ENCODE results near the gene ZNF761. TPM values are rescaled to one million over a fixed set of nuclear protein-coding genes. Genes with fewer than 3 reads are reported as not detected.
"Not testable (repeated sequence)": the region's sequence is repeated elsewhere in the genome, so short reads cannot be mapped to it uniquely, and the experiment has no call there.

The ZNF761 gene
- total RNA-seq, 1 experiment from 2014 or later: 15.8 TPM

- ChIA-PET CTCF (no interaction called here), POLR2A (ENCODE audit: unreplicated experiment) (no interaction called here)
- BruUV-seq (replicated peaks): no TSS peak
- TF ChIP-seq CTCF (conservative IDR thresholded peaks at IDR 0.05; ENCODE audit: low read depth, low read length) (no peak), EZH2 (IDR thresholded peaks at IDR 0.05; ENCODE audit: low read length, unreplicated experiment) (no peak), EZH2phosphoT487 (IDR thresholded peaks at IDR 0.05; ENCODE audit: borderline replicate concordance, low read length) (no peak)
- Histone ChIP-seq H3K4me3 (ENCODE audit: low read length) (peak overlapping the region; percentile 87), H3K4me2 (ENCODE audit: low read length) (peak overlapping the region; percentile 95), H3K4me1 (ENCODE audit: insufficient read depth, low read length) (peaks cover 7% of the 10 kb centered on the region; the same call in 1 of the 2 replicates), H3K9ac (ENCODE audit: low read length) (no peak overlapping the region), H3K27me3 (ENCODE audit: low read length) (no peaks in the 10 kb centered on the region), H3K79me2 (ENCODE audit: low read length) (peaks cover 16% of the 10 kb centered on the region; the same call in 1 of the 2 replicates), H3K36me3 (ENCODE audit: low read depth, low read length) (peaks cover 28% of the 10 kb centered on the region), H4K20me1 (ENCODE audit: low read length) (no peaks in the 10 kb centered on the region), H2AFZ (ENCODE audit: low read length) (no peak overlapping the region), H3K9me3 (ENCODE audit: low read length) (peaks cover 7% of the 10 kb centered on the region; the same call in 1 of the 2 replicates), H3K9me2 (replicated peaks; ENCODE audit: low read length) (no peaks in the 10 kb centered on the region), H3F3A (ENCODE audit: low read length, unreplicated experiment) (no peaks in the 10 kb centered on the region), H3K27ac (ENCODE audit: low read length) (no peak overlapping the region)
- DNase-seq (no peak), ATAC-seq (no peak)
- intact Hi-C loops (cut with micrococcal nuclease): loop anchor here (5.0 to 10.0 kb wide), 2 partner anchors 36 to 202 kb away; partner anchors contain the start of genes ZNF665 and ZNF761
Observed at GRCh38 chr19:53396525-53396868, 35.3 kb upstream of the ZNF761 start.

- H3K9ac ChIP-seq (ENCODE audit: low read length); ATAC-seq; BruUV-seq (replicated peaks); DNase-seq; H3K9me2 ChIP-seq (replicated peaks; ENCODE audit: low read length); POLR2A ChIA-PET (ENCODE audit: unreplicated experiment); H3K4me1 ChIP-seq (ENCODE audit: insufficient read depth, low read length); H3F3A ChIP-seq (ENCODE audit: low read length, unreplicated experiment); CTCF ChIA-PET; H3K4me2 ChIP-seq (ENCODE audit: low read length); H3K27me3 ChIP-seq (ENCODE audit: low read length); H3K27ac ChIP-seq (ENCODE audit: low read length); H2AFZ ChIP-seq (ENCODE audit: low read length); H3K4me3 ChIP-seq (ENCODE audit: low read length); H4K20me1 ChIP-seq (ENCODE audit: low read length): not testable (repeated sequence)
- H3K79me2 ChIP-seq (ENCODE audit: low read length): peaks cover 16% of the 10 kb centered on the region; the same call in 1 of the 2 replicates
- H3K36me3 ChIP-seq (ENCODE audit: low read depth, low read length): peaks cover 41% of the 10 kb centered on the region
- H3K9me3 ChIP-seq (ENCODE audit: low read length): peaks cover 14% of the 10 kb centered on the region; the same call in 1 of the 2 replicates
- intact Hi-C loops (cut with micrococcal nuclease): loop anchor here (5.0 to 10.0 kb wide), 2 partner anchors 34 to 203 kb away; partner anchors contain the start of genes ZNF665 and ZNF761
Observed at GRCh38 chr19:53397918-53398317, 33.9 kb upstream of the ZNF761 start.

GRCh38 chr19:53409505-53410204, 22.1 kb upstream of the ZNF761 start:
- POLR2A ChIA-PET (ENCODE audit: unreplicated experiment): no interaction called here
- TF ChIP-seq EZH2 (IDR thresholded peaks at IDR 0.05; ENCODE audit: low read length, unreplicated experiment) (no peak), EZH2phosphoT487 (IDR thresholded peaks at IDR 0.05; ENCODE audit: borderline replicate concordance, low read length) (no peak), CTCF (conservative IDR thresholded peaks at IDR 0.05; ENCODE audit: low read depth, low read length) (no peak)
- Histone ChIP-seq H2AFZ (ENCODE audit: low read length) (no peak overlapping the region), H3K27ac (ENCODE audit: low read length) (no peak overlapping the region), H3F3A (ENCODE audit: low read length, unreplicated experiment) (no peaks in the 10 kb centered on the region), H3K9me2 (replicated peaks; ENCODE audit: low read length) (no peaks in the 10 kb centered on the region), H3K36me3 (ENCODE audit: low read depth, low read length) (peaks cover 83% of the 10 kb centered on the region), H3K9ac (ENCODE audit: low read length) (no peak overlapping the region), H3K27me3 (ENCODE audit: low read length) (0 out of 2 replicates have a peak, but pooled peaks cover 3% of the 10 kb centered on the region), H3K4me1 (ENCODE audit: insufficient read depth, low read length) (no peaks in the 10 kb centered on the region), H3K79me2 (ENCODE audit: low read length) (no peaks in the 10 kb centered on the region), H4K20me1 (ENCODE audit: low read length) (no peaks in the 10 kb centered on the region), H3K9me3 (ENCODE audit: low read length) (peaks cover 62% of the 10 kb centered on the region), H3K4me2 (ENCODE audit: low read length) (no peak overlapping the region), H3K4me3 (ENCODE audit: low read length) (no peak overlapping the region)
- no TSS peak for BruUV-seq (replicated peaks)
- CTCF ChIA-PET: no interaction called here
- ATAC-seq (no peak), DNase-seq (no peak)
- intact Hi-C loops (cut with micrococcal nuclease): no loop called here

GRCh38 chr19:53420520-53421315, 11.1 kb upstream of the ZNF761 start:
- ATAC-seq; intact Hi-C loops (cut with micrococcal nuclease); H3K4me3 ChIP-seq (ENCODE audit: low read length); H3K27ac ChIP-seq (ENCODE audit: low read length); H3K79me2 ChIP-seq (ENCODE audit: low read length); H3K4me1 ChIP-seq (ENCODE audit: insufficient read depth, low read length); POLR2A ChIA-PET (ENCODE audit: unreplicated experiment); H3K9ac ChIP-seq (ENCODE audit: low read length); DNase-seq; H3K36me3 ChIP-seq (ENCODE audit: low read depth, low read length); H3K9me2 ChIP-seq (replicated peaks; ENCODE audit: low read length); H4K20me1 ChIP-seq (ENCODE audit: low read length); H3K27me3 ChIP-seq (ENCODE audit: low read length); H3K4me2 ChIP-seq (ENCODE audit: low read length); CTCF ChIA-PET; H2AFZ ChIP-seq (ENCODE audit: low read length); H3K9me3 ChIP-seq (ENCODE audit: low read length); BruUV-seq (replicated peaks); H3F3A ChIP-seq (ENCODE audit: low read length, unreplicated experiment): not testable (repeated sequence)
